ENCODE results near the gene HIVEP3.

Gene HIVEP3

GRCh38 chr1:41613689-41614574 is 304.8 kb downstream of the HIVEP3 start:
- H3K4me3 ChIP-seq (ENCODE audit: low read depth in 1 of 5, low read length in 5 of 5), result no peak overlapping the region
- no peak overlapping the region for H3K27ac ChIP-seq (ENCODE audit: low read depth, low read length)
- no peaks in the 10 kb centered on the region for H3K27me3 ChIP-seq (ENCODE audit: control insufficient read depth in 5 of 5, insufficient read depth in 4 of 5, low read length in 5 of 5)
- no peaks in the 10 kb centered on the region for H3K9me3 ChIP-seq (ENCODE audit: control insufficient read depth in 5 of 5, low read length in 5 of 5)
- no peaks in the 10 kb centered on the region for H3K36me3 ChIP-seq (ENCODE audit: control insufficient read depth in 5 of 5, insufficient read depth in 5 of 5, low read length in 5 of 5)
- peaks cover 3 to 28% (median 23%) of the 10 kb centered on the region in 5 donors for H3K4me1 ChIP-seq (ENCODE audit: control insufficient read depth in 5 of 5, insufficient read depth in 5 of 5, low read length in 5 of 5)
- H3K9ac ChIP-seq (ENCODE audit: low read length in 5 of 5), result no peak overlapping the region

GRCh38 chr1:41612953-41613352 is 305.8 kb downstream of the HIVEP3 start:
- Histone ChIP-seq H3K4me3 (ENCODE audit: low read depth in 1 of 5, low read length in 5 of 5) (no peak overlapping the region), H3K27ac (ENCODE audit: low read depth, low read length) (no peak overlapping the region), H3K4me1 (ENCODE audit: control insufficient read depth in 5 of 5, insufficient read depth in 5 of 5, low read length in 5 of 5) (peaks cover 3 to 31% (median 23%) of the 10 kb centered on the region in 5 donors), H3K36me3 (ENCODE audit: control insufficient read depth in 5 of 5, insufficient read depth in 5 of 5, low read length in 5 of 5) (no peaks in the 10 kb centered on the region), H3K9ac (ENCODE audit: low read length in 5 of 5) (no peak overlapping the region), H3K27me3 (ENCODE audit: control insufficient read depth in 5 of 5, insufficient read depth in 4 of 5, low read length in 5 of 5) (no peaks in the 10 kb centered on the region), H3K9me3 (ENCODE audit: control insufficient read depth in 5 of 5, low read length in 5 of 5) (no peaks in the 10 kb centered on the region)

DNA sequence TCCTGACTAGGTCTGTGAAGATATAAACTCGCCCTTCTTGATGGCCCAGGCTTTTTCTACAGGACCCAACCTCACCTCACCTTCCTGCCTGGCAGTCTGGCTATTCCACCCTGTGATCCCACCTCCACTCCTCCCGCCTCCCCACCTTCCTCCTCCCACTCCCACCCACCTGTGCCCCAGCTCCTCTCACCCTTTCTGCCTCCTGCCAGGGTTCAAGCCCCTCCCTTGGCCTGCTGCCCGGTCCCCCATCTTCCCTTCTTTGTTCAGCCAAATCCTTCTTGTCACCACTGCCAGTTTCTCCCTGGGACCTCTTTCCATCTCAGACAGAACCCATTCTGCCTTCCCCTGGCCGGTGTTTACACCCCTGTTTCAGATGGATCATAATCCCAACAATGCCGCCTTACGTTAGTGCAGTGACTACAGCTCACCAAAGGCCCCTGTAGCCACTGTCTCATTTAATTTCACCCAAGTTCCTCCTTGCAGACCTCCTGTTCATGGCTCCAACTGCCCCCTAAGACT is 306.7 kb downstream of the HIVEP3 start:
- no peaks in the 10 kb centered on the region for H3K36me3 ChIP-seq (ENCODE audit: control insufficient read depth in 5 of 5, insufficient read depth in 5 of 5, low read length in 5 of 5)
- H3K9me3 ChIP-seq (ENCODE audit: control insufficient read depth in 5 of 5, low read length in 5 of 5), result no peaks in the 10 kb centered on the region
- H3K9ac ChIP-seq (ENCODE audit: low read length in 5 of 5), result no peak overlapping the region
- H3K4me3 ChIP-seq (ENCODE audit: low read depth in 1 of 5, low read length in 5 of 5), result no peak overlapping the region
- no peaks in the 10 kb centered on the region for H3K27me3 ChIP-seq (ENCODE audit: control insufficient read depth in 5 of 5, insufficient read depth in 4 of 5, low read length in 5 of 5)
- H3K27ac ChIP-seq (ENCODE audit: low read depth, low read length), result no peak overlapping the region
- H3K4me1 ChIP-seq (ENCODE audit: control insufficient read depth in 5 of 5, insufficient read depth in 5 of 5, low read length in 5 of 5), result peaks cover 0 to 25% (median 18%) of the 10 kb centered on the region in 5 donors

GRCh38 chr1:41611068-41611931 is 307.4 kb downstream of the HIVEP3 start:
- Histone ChIP-seq H3K9ac (ENCODE audit: low read length in 5 of 5) (no peak overlapping the region), H3K27ac (ENCODE audit: low read depth, low read length) (no peak overlapping the region), H3K4me1 (ENCODE audit: control insufficient read depth in 5 of 5, insufficient read depth in 5 of 5, low read length in 5 of 5) (peaks cover 0 to 25% (median 18%) of the 10 kb centered on the region in 5 donors), H3K36me3 (ENCODE audit: control insufficient read depth in 5 of 5, insufficient read depth in 5 of 5, low read length in 5 of 5) (no peaks in the 10 kb centered on the region), H3K27me3 (ENCODE audit: control insufficient read depth in 5 of 5, insufficient read depth in 4 of 5, low read length in 5 of 5) (no peaks in the 10 kb centered on the region), H3K9me3 (ENCODE audit: control insufficient read depth in 5 of 5, low read length in 5 of 5) (no peaks in the 10 kb centered on the region), H3K4me3 (ENCODE audit: low read depth in 1 of 5, low read length in 5 of 5) (no peak overlapping the region)

GRCh38 chr1:41610361-41610760 is 308.4 kb downstream of the HIVEP3 start:
- Histone ChIP-seq H3K27ac (ENCODE audit: low read depth, low read length) (no peak overlapping the region), H3K4me1 (ENCODE audit: control insufficient read depth in 5 of 5, insufficient read depth in 5 of 5, low read length in 5 of 5) (peaks cover 0 to 25% (median 18%) of the 10 kb centered on the region in 5 donors), H3K4me3 (ENCODE audit: low read depth in 1 of 5, low read length in 5 of 5) (no peak overlapping the region), H3K9ac (ENCODE audit: low read length in 5 of 5) (no peak overlapping the region), H3K36me3 (ENCODE audit: control insufficient read depth in 5 of 5, insufficient read depth in 5 of 5, low read length in 5 of 5) (no peaks in the 10 kb centered on the region), H3K9me3 (ENCODE audit: control insufficient read depth in 5 of 5, low read length in 5 of 5) (no peaks in the 10 kb centered on the region), H3K27me3 (ENCODE audit: control insufficient read depth in 5 of 5, insufficient read depth in 4 of 5, low read length in 5 of 5) (no peaks in the 10 kb centered on the region)

- Histone ChIP-seq H3K4me3 (ENCODE audit: low read depth in 1 of 5, low read length in 5 of 5) (no peak overlapping the region), H3K27me3 (ENCODE audit: control insufficient read depth in 5 of 5, insufficient read depth in 4 of 5, low read length in 5 of 5) (no peaks in the 10 kb centered on the region), H3K9ac (ENCODE audit: low read length in 5 of 5) (no peak overlapping the region), H3K4me1 (ENCODE audit: control insufficient read depth in 5 of 5, insufficient read depth in 5 of 5, low read length in 5 of 5) (peaks cover 0 to 25% (median 18%) of the 10 kb centered on the region in 5 donors), H3K27ac (ENCODE audit: low read depth, low read length) (no peak overlapping the region), H3K9me3 (ENCODE audit: control insufficient read depth in 5 of 5, low read length in 5 of 5) (no peaks in the 10 kb centered on the region), H3K36me3 (ENCODE audit: control insufficient read depth in 5 of 5, insufficient read depth in 5 of 5, low read length in 5 of 5) (no peaks in the 10 kb centered on the region)
These were observed 309.4 kb downstream of the HIVEP3 start for GRCh38 chr1:41609166-41609883.

DNA sequence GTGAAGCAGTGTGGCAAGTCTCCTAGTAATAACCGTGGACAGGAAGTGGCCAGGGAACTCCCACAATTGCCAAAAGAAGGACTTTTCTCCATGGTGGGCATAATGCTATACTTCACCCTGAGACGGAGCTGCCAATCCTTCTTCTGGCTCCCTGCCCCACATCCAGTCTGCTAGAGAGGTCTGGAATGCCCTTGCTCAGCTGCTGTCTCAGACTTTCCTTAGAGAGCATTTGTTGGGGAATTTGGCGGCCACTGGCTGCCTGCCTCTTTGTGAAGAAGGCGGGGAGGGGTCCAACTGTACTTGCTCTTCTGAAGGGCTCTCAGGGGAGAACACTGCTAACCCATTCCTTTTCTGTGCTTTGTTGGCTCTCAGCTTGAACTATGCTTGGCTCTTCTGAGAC is 310.5 kb downstream of the HIVEP3 start:
- H3K27ac ChIP-seq (ENCODE audit: low read depth, low read length), result no peak overlapping the region
- H3K4me3 ChIP-seq (ENCODE audit: low read depth in 1 of 5, low read length in 5 of 5), result no peak overlapping the region
- no peaks in the 10 kb centered on the region for H3K36me3 ChIP-seq (ENCODE audit: control insufficient read depth in 5 of 5, insufficient read depth in 5 of 5, low read length in 5 of 5)
- no peaks in the 10 kb centered on the region for H3K27me3 ChIP-seq (ENCODE audit: control insufficient read depth in 5 of 5, insufficient read depth in 4 of 5, low read length in 5 of 5)
- H3K9me3 ChIP-seq (ENCODE audit: control insufficient read depth in 5 of 5, low read length in 5 of 5), result no peaks in the 10 kb centered on the region
- peaks cover 0 to 17% (median 12%) of the 10 kb centered on the region in 5 donors for H3K4me1 ChIP-seq (ENCODE audit: control insufficient read depth in 5 of 5, insufficient read depth in 5 of 5, low read length in 5 of 5)
- no peak overlapping the region for H3K9ac ChIP-seq (ENCODE audit: low read length in 5 of 5)

- no peaks in the 10 kb centered on the region for H3K27me3 ChIP-seq (ENCODE audit: control insufficient read depth in 5 of 5, insufficient read depth in 4 of 5, low read length in 5 of 5)
- no peaks in the 10 kb centered on the region for H3K9me3 ChIP-seq (ENCODE audit: control insufficient read depth in 5 of 5, low read length in 5 of 5)
- H3K36me3 ChIP-seq (ENCODE audit: control insufficient read depth in 5 of 5, insufficient read depth in 5 of 5, low read length in 5 of 5), result no peaks in the 10 kb centered on the region
- H3K27ac ChIP-seq (ENCODE audit: low read depth, low read length), result no peak overlapping the region
- no peak overlapping the region for H3K9ac ChIP-seq (ENCODE audit: low read length in 5 of 5)
- H3K4me1 ChIP-seq (ENCODE audit: control insufficient read depth in 5 of 5, insufficient read depth in 5 of 5, low read length in 5 of 5), result peaks cover 0 to 13% (median 8%) of the 10 kb centered on the region in 5 donors
- H3K4me3 ChIP-seq (ENCODE audit: low read depth in 1 of 5, low read length in 5 of 5), result no peak overlapping the region
These were observed 310.9 kb downstream of the HIVEP3 start for GRCh38 chr1:41607808-41608207.

DNA sequence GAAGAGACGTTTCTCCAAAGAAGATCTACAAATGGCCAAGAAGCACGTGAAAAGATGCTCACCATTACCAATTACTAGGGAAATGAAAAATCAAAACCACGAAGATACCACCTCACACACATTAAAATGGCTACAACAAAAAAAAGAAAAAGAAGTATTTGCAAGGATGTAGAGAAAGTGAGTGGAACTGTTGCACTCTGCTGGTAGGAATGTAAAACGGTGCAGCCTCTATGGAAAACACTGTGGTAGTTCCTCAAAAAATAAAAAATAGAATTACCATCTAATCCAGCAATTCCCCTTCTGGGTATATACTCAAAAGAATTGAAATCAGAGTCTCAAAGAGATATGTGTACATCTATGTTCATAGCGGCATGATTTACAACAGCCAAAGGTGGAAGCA is 318.8 kb downstream of the HIVEP3 start:
- Histone ChIP-seq H3K27me3 (ENCODE audit: control insufficient read depth in 5 of 5, insufficient read depth in 4 of 5, low read length in 5 of 5) (no peaks in the 10 kb centered on the region), H3K9ac (ENCODE audit: low read length in 5 of 5) (no peak overlapping the region), H3K4me3 (ENCODE audit: low read depth in 1 of 5, low read length in 5 of 5) (no peak overlapping the region), H3K4me1 (ENCODE audit: control insufficient read depth in 5 of 5, insufficient read depth in 5 of 5, low read length in 5 of 5) (peaks cover 0 to 4% (median 0%) of the 10 kb centered on the region in 5 donors), H3K27ac (ENCODE audit: low read depth, low read length) (no peak overlapping the region), H3K36me3 (ENCODE audit: control insufficient read depth in 5 of 5, insufficient read depth in 5 of 5, low read length in 5 of 5) (no peaks in the 10 kb centered on the region), H3K9me3 (ENCODE audit: control insufficient read depth in 5 of 5, low read length in 5 of 5) (peaks cover 0 to 5% (median 0%) of the 10 kb centered on the region in 5 donors)

All from subcutaneous abdominal adipose tissue (tissue), 5 donors.